NCI-H446 (cell line): ENCODE results near the gene OR4F15.
"Not testable (repeated sequence)": the region's sequence is repeated elsewhere in the genome, so short reads cannot be mapped to it uniquely, and the experiment has no call there.

Experiments
- DNase-seq, 2 experiments: peaks; one replicate each; lab custom pipeline; 2025; lab: John Stamatoyannopoulos, UW

Gene OR4F15

GRCh38 chr15:101811902-101812301, at the start of gene OR4F15:
OR4F15 (plus strand) TSS chr15:101812202; CDS start chr15:101818187, 5,985 bp downstream.
- DNase-seq = no peak

- not testable (repeated sequence) for DNase-seq
Observed at GRCh38 chr15:101764669-101765339, 47.2 kb upstream of the OR4F15 start.

- DNase-seq = not testable (repeated sequence)
Observed at GRCh38 chr15:101765340-101765671, 46.7 kb upstream of the OR4F15 start.

- DNase-seq = no peak
Observed at GRCh38 chr15:101765772-101766456, 46.1 kb upstream of the OR4F15 start.

GRCh38 chr15:101767083-101767640, 44.8 kb upstream of the OR4F15 start:
- DNase-seq = not testable (repeated sequence)

GRCh38 chr15:101772921-101773320, 39.1 kb upstream of the OR4F15 start:
- DNase-seq = no peak

GRCh38 chr15:101773496-101774100, 38.4 kb upstream of the OR4F15 start:
- DNase-seq = no peak

- DNase-seq = no peak
Observed at GRCh38 chr15:101775136-101775535, 36.9 kb upstream of the OR4F15 start.

GRCh38 chr15:101778576-101778975, 33.4 kb upstream of the OR4F15 start:
- not testable (repeated sequence) for DNase-seq

GRCh38 chr15:101780225-101780624, 31.8 kb upstream of the OR4F15 start:
- DNase-seq = not testable (repeated sequence)

GRCh38 chr15:101781928-101782327, 30.1 kb upstream of the OR4F15 start:
- DNase-seq = no peak

GRCh38 chr15:101784644-101785043, 27.4 kb upstream of the OR4F15 start:
- DNase-seq = no peak

- not testable (repeated sequence) for DNase-seq
Observed at GRCh38 chr15:101786422-101786821, 25.6 kb upstream of the OR4F15 start.

- DNase-seq = not testable (repeated sequence)
Observed at GRCh38 chr15:101788001-101788400, 24.0 kb upstream of the OR4F15 start.

GRCh38 chr15:101788503-101789269, 23.3 kb upstream of the OR4F15 start:
- not testable (repeated sequence) for DNase-seq

- not testable (repeated sequence) for DNase-seq
Observed at GRCh38 chr15:101790748-101791147, 21.3 kb upstream of the OR4F15 start.

GRCh38 chr15:101793981-101794380, 18.0 kb upstream of the OR4F15 start:
- DNase-seq = not testable (repeated sequence)

GRCh38 chr15:101795455-101795854, 16.5 kb upstream of the OR4F15 start:
- no peak for DNase-seq

GRCh38 chr15:101799665-101800064, 12.3 kb upstream of the OR4F15 start:
- no peak for DNase-seq

- no peak for DNase-seq
Observed at GRCh38 chr15:101801048-101801447, 11.0 kb upstream of the OR4F15 start.

GRCh38 chr15:101803209-101803608, 8.8 kb upstream of the OR4F15 start, which contains the start of gene OR4F6:
OR4F6 (plus strand) TSS chr15:101803509; CDS start chr15:101805720, 2,211 bp downstream.
- no peak for DNase-seq

GRCh38 chr15:101803676-101804075, 8.3 kb upstream of the OR4F15 start:
- no peak for DNase-seq
